GM18502 (cell line): Measurements from ENCODE around the gene PCDHA6.
"Not testable (repeated sequence)": the region's sequence is repeated elsewhere in the genome, so short reads cannot be mapped to it uniquely, and the experiment has no call there.

Experiments used
- ATAC-seq: cut with Tn5 transposase; IDR thresholded peaks from one replicate; pipeline ENCODE4 v1.9.1; 2021; ENCODE audit warnings: mild to moderate bottlenecking; ENCODE audit not compliant: unreplicated experiment, poor library complexity

Gene PCDHA6

DNA sequence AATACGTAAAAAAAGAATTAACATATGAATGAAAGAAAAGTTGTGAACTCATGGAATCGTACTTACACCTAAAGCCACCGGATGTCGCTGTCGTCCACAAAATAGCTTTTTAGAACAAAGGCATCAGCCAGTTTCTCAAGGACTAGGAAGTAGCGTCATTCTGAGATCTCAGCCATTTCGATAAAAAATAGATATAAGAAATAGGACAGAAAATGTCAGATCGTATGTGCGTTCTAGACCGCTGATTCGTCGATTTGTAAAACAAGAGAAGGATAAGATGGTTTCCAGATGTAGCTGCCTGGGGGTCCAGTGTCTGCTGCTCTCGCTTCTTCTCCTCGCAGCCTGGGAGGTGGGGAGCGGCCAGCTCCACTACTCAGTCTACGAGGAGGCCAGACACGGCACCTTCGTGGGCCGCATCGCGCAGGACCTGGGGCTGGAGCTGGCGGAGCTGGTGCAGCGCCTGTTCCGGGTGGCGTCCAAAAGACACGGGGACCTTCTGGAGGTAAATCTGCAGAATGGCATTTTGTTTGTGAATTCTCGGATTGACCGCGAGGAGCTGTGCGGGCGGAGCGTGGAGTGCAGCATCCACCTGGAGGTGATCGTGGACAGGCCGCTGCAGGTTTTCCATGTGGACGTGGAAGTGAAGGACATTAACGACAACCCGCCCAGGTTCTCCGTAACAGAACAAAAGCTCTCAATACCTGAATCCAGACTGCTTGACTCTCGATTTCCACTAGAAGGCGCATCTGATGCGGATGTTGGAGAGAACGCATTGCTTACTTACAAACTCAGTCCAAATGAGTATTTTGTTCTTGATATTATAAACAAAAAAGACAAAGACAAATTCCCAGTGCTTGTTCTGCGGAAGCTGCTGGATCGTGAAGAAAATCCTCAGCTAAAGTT, 28.3 kb downstream of the PCDHA6 start, which contains the start of gene PCDHA10:
TSS of gene PCDHA10 (plus strand) at position 126 of the 903 bp plus-strand sequence. CDS start at position 278, 152 bp downstream.
- no peak for ATAC-seq

DNA sequence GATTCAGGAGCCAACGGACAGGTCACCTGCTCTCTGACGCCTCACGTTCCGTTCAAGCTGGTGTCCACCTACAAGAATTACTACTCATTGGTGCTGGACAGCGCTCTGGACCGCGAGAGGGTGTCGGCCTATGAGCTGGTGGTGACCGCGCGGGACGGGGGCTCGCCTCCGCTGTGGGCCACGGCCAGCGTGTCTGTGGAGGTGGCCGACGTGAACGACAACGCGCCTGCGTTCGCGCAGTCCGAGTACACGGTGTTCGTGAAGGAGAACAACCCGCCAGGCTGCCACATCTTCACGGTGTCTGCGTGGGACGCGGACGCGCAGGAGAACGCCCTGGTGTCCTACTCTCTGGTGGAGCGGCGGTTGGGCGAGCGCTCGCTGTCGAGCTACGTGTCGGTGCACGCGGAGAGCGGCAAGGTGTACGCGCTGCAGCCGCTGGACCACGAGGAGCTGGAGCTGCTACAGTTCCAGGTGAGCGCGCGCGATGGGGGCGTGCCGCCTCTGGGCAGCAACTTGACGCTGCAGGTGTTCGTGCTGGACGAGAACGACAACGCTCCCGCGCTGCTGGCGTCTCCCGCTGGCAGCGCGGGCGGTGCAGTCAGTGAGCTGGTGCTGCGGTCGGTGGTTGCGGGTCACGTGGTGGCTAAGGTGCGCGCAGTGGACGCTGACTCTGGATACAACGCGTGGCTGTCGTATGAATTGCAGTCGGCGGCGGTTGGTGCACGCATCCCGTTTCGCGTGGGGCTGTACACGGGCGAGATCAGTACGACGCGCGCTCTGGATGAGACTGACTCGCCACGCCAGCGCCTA, 29.6 kb downstream of the PCDHA6 start:
- ATAC-seq, result no peak

DNA sequence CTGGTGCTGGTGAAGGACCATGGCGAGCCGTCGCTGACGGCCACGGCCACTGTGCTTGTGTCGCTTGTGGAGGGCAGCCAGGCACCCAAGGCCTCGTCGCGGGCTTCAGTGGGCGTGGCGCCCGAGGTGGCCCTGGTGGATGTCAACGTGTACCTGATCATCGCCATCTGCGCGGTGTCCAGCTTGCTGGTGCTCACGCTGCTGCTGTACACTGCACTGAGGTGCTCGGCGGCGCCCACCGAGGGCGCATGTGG, 30.2 kb downstream of the PCDHA6 start:
- no peak for ATAC-seq

DNA sequence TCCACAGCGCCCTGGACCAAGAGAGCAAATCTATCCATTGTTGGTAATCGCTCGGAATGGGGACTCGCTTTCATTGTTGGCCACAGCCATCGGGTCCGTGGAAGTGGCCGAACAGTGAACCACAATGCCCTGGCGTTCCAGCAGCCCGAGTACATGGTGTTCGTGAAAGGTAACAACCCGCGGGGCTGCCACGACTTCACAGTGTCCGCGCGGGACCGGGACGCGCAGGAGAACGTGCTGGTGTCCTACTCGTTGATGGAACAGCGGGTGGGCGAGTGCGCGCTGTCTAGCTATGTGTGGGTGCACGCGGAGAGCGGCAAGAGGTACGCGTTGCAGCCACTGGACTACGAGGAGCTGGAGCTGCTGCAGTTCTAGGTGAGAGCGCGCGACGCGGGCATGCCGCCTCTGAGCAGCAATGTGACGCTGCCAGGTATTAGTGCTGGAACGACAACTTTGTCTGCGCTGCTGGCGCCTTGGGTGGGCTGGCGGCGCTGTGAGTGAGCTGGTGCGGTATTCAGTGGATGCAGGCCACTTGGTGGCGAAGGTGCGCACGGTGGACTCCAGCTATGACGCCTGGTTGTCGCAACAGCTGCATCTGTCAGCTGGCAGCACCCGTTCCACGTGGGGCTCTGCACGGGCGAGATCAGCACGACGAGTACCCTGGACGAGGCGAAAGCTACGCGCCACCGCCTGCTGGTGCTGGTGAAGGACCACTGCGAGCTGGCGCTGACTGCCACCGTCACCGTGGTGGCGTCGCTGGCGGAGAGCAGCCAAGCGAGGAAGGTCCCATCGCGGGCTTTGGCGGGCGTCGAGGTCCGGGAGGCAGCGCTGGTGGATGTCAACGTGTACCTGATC, 34.9 kb downstream of the PCDHA6 start:
- ATAC-seq, result no peak

DNA sequence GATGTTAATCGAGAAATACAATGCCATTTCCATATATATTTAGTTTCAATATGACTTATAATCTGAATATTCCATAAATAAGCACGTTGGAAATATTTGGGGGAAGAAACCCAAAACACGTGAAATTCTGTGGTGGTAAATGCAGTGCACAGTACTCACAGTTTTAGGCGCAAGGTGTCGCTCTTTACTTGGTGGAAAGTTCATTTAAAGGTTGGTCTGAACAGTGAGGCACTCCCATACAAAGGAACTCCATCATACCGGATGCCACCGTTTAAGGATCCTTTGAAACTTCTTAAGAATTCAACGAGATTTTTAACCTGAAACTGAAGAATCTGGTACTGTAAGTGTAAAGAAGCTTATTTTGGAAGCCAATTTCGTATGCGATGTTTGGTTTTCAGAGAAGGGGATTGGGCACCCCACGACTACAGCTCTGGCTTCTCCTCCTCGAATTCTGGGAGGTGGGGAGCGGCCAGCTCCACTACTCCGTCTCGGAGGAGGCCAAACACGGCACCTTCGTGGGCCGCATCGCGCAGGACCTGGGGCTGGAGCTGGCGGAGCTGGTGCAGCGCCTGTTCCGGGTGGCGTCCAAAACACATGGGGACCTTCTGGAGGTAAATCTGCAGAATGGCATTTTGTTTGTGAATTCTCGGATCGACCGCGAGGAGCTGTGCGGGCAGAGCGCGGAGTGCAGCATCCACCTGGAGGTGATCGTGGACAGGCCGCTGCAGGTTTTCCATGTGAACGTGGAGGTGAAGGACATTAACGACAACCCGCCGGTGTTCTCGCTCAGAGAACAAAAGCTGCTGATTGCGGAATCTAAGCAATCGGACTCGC, 41.2 kb downstream of the PCDHA6 start, which contains the start of gene PCDHA11:
TSS of gene PCDHA11 (plus strand) at position 237 of the 834 bp plus-strand sequence. CDS start at position 384, 147 bp downstream.
- no peak for ATAC-seq

DNA sequence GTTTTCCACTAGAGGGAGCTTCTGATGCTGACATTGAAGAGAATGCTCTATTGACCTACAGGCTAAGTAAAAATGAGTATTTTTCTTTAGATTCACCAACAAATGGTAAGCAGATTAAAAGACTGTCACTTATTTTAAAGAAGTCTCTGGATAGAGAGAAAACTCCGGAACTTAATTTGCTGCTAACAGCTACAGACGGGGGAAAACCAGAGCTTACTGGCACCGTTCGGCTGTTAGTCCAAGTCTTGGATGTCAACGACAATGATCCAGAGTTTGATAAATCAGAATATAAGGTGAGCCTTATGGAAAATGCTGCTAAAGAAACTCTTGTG, 41.8 kb downstream of the PCDHA6 start:
- no peak for ATAC-seq

DNA sequence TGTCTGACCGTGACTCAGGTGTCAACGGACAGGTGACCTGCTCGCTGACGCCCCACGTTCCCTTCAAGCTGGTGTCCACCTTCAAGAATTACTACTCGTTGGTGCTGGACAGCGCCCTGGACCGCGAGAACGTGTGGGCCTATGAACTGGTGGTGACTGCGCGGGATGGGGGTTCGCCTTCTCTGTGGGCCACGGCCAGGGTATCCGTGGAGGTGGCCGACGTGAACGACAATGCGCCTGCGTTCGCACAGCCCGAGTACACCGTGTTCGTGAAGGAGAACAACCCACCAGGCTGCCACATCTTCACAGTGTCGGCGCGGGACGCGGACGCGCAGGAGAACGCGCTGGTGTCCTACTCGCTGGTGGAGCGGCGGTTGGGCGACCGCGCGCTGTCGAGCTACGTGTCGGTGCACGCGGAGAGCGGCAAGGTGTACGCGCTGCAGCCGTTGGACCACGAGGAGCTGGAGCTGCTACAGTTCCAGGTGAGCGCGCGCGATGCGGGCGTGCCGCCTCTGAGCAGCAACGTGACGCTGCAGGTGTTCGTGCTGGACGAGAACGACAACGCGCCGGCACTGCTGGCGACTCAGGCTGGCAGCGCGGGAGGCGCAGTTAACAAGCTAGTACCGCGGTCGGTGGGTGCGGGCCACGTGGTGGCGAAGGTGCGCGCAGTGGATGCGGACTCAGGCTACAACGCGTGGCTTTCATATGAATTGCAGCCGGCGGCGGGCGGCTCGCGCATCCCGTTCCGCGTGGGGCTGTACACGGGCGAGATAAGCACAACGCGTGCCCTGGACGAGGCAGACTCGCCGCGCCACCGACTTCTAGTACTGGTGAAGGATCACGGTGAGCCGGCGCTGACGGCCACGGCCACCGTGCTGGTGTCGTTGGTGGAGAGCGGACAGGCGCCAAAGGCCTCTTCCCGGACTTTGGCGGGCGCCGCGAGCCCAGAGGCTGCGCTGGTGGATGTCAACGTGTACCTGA, 42.8 kb downstream of the PCDHA6 start:
- ATAC-seq, result no peak

DNA sequence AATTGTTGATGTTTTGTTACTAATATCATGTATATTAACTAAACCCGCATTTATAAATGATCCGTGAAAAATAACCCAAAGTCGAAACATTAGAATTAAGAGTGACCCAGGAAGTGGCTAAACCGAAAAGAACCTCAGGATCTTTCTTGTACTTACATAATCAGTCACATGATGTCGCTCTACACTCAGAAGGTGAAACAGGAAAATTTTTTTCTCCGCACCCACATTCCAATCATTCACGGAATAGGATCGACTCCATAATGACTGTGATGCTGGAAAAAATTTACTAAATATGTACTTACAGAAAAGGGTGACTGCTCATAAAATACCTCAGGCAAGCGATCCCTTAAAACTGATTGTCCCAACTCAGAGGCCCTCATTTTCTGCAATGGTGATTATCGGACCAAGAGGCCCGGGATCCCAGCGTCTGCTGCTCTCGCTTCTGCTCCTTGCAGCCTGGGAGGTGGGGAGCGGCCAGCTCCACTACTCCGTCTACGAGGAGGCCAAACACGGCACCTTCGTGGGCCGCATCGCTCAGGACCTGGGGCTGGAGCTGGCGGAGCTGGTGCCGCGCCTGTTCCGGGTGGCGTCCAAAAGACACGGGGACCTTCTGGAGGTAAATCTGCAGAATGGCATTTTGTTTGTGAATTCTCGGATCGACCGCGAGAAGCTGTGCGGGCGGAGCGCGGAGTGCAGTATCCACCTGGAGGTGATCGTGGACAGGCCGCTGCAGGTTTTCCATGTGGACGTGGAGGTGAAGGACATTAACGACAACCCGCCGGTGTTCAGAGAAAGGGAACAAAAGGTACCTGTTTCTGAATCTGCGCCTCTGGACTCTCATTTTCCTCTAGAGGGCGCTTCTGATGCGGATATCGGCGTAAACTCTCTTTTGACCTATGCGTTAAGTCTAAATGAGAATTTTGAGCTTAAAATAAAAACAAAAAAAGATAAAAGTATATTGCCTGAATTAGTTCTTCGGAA, 47.6 kb downstream of the PCDHA6 start, which contains the start of gene PCDHA12:
TSS of gene PCDHA12 (plus strand) at position 224 of the 981 bp plus-strand sequence. CDS start at position 389, 165 bp downstream.
- no peak for ATAC-seq

DNA sequence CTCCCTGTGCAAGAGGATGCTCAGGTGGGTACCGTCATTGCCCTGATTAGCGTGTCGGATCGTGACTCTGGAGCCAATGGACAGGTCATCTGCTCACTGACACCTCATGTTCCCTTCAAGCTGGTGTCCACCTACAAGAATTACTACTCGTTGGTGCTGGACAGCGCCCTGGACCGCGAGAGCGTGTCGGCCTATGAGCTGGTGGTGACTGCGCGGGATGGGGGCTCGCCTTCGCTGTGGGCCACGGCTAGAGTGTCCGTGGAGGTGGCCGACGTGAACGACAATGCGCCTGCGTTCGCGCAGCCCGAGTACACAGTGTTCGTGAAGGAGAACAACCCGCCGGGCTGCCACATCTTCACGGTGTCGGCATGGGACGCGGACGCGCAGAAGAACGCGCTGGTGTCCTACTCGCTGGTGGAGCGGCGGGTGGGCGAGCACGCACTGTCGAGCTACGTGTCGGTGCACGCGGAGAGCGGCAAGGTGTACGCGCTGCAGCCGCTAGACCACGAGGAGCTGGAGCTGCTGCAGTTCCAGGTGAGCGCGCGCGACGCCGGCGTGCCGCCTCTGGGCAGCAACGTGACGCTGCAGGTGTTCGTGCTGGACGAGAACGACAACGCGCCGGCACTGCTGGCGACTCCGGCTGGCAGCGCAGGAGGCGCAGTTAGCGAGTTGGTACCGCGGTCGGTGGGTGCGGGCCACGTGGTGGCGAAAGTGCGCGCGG, 48.9 kb downstream of the PCDHA6 start:
- not testable (repeated sequence) for ATAC-seq

DNA sequence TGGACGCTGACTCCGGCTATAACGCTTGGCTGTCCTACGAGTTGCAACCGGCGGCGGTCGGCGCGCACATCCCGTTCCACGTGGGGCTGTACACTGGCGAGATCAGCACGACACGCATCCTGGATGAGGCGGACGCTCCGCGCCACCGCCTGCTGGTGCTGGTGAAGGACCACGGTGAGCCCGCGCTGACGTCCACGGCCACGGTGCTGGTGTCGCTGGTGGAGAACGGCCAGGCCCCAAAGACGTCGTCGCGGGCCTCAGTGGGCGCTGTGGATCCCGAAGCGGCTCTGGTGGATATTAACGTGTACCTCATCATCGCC, 49.5 kb downstream of the PCDHA6 start:
- no peak for ATAC-seq
